Mesenchymal stem cell (in vitro differentiated cells and primary cell): ENCODE results near the gene NR3C2.
"Not testable (repeated sequence)": the region's sequence is repeated elsewhere in the genome, so short reads cannot be mapped to it uniquely, and the experiment has no call there.

Experiments used
- DNase-seq: peaks from one replicate; pipeline ENCODE4 v3.0.0-alpha.2; 2013
- H2AFZ ChIP-seq: one replicate; pipeline ENCODE4 v1.6.1; 2013; ENCODE audit warnings: low read depth, mild to moderate bottlenecking, control low read depth, inconsistent platforms, low read length, moderate library complexity
- H2AK5ac ChIP-seq: 2 replicates; pipeline ENCODE4 v1.6.1; 2013; ENCODE audit warnings: low read length, moderate library complexity, mild to moderate bottlenecking, inconsistent platforms; ENCODE audit not compliant: severe bottlenecking
- H2BK120ac ChIP-seq: one replicate; pipeline ENCODE4 v1.6.1; 2013; ENCODE audit warnings: low read depth, mild to moderate bottlenecking, inconsistent platforms, low read length, moderate library complexity
- H2BK12ac ChIP-seq, 2 experiments: one replicate each; pipeline ENCODE4 v1.6.1; 2013; ENCODE audit warnings: inconsistent platforms in 2 of 2, low read length in 2 of 2, mild to moderate bottlenecking in 2 of 2, moderate library complexity in 2 of 2, control low read depth in 1 of 2
- H2BK15ac ChIP-seq: one replicate; pipeline ENCODE4 v1.6.1; 2013; ENCODE audit warnings: mild to moderate bottlenecking, low read depth, inconsistent platforms; ENCODE audit not compliant: poor library complexity, severe bottlenecking
- H2BK5ac ChIP-seq: 2 replicates; pipeline ENCODE4 v1.6.1; 2013; ENCODE audit warnings: low read depth, mild to moderate bottlenecking, low read length, control low read depth, inconsistent platforms; ENCODE audit not compliant: poor library complexity, severe bottlenecking
- H3K14ac ChIP-seq, 2 experiments: one replicate each; pipeline ENCODE4 v1.6.1; 2013; ENCODE audit warnings: inconsistent platforms in 2 of 2, low read length in 2 of 2, control low read depth in 1 of 2, mild to moderate bottlenecking in 1 of 2, moderate library complexity in 1 of 2
- H3K18ac ChIP-seq, 2 experiments: one replicate each; pipeline ENCODE4 v1.6.1; 2013; ENCODE audit warnings: inconsistent platforms in 2 of 2, low read length in 2 of 2, control low read depth in 1 of 2, low read depth in 1 of 2, mild to moderate bottlenecking in 1 of 2
- H3K23ac ChIP-seq, 2 experiments: one replicate each; pipeline ENCODE4 v1.6.1; 2013; ENCODE audit warnings: inconsistent platforms in 2 of 2, low read length in 2 of 2, mild to moderate bottlenecking in 2 of 2, moderate library complexity in 2 of 2, control low read depth in 1 of 2
- H3K27ac ChIP-seq: 2 replicates; pipeline ENCODE4 v1.5.1; 2013; ENCODE audit warnings: mild to moderate bottlenecking, moderate library complexity, low read length, control low read depth, inconsistent platforms; ENCODE audit not compliant: poor library complexity, severe bottlenecking
- H3K27me3 ChIP-seq, 2 experiments: 2 replicates each; pipeline versions ENCODE4 v1.6.1 to v1.7.0; 2013; ENCODE audit warnings: low read length in 2 of 2, mild to moderate bottlenecking in 2 of 2, moderate library complexity in 2 of 2, control low read depth in 1 of 2, inconsistent platforms in 1 of 2; ENCODE audit not compliant: control insufficient read depth in 1 of 2, insufficient read depth in 1 of 2
- H3K36me3 ChIP-seq, 2 experiments: 2 replicates each; pipeline versions ENCODE4 v1.6.1 to v1.7.0; 2013; ENCODE audit warnings: low read length in 2 of 2, control low read depth in 1 of 2, inconsistent platforms in 1 of 2, low read depth in 1 of 2, mild to moderate bottlenecking in 1 of 2; ENCODE audit not compliant: insufficient read depth in 2 of 2, control insufficient read depth in 1 of 2
- H3K4ac ChIP-seq, 2 experiments: one replicate each; pipeline ENCODE4 v1.6.1; 2013; ENCODE audit warnings: inconsistent platforms in 2 of 2, low read length in 2 of 2, mild to moderate bottlenecking in 2 of 2, moderate library complexity in 2 of 2, control low read depth in 1 of 2, low read depth in 1 of 2
- H3K4me1 ChIP-seq: 2 replicates; pipeline ENCODE4 v1.6.1; 2013; ENCODE audit warnings: low read depth, low read length, control low read depth; ENCODE audit not compliant: control insufficient read depth, insufficient read depth
- H3K4me2 ChIP-seq: 2 replicates; pipeline ENCODE4 v1.6.1; 2013; ENCODE audit warnings: low read length, mild to moderate bottlenecking, inconsistent platforms; ENCODE audit not compliant: poor library complexity, severe bottlenecking
- H3K4me3 ChIP-seq, 2 experiments: 2 replicates each; pipeline versions ENCODE4 v1.5.1 to v1.7.0; 2013; ENCODE audit warnings: low read length in 2 of 2, mild to moderate bottlenecking in 2 of 2, control low read depth in 1 of 2, low read depth in 1 of 2; ENCODE audit not compliant: insufficient read depth in 1 of 2
- H3K79me1 ChIP-seq: replicated peaks from 2 replicates; pipeline ENCODE4 v1.6.1; 2013; ENCODE audit warnings: mild to moderate bottlenecking, control low read depth, low read length, inconsistent platforms; ENCODE audit not compliant: poor library complexity, severe bottlenecking
- H3K9ac ChIP-seq: 2 replicates; pipeline ENCODE4 v1.7.0; 2013; ENCODE audit warnings: mild to moderate bottlenecking, low read length, moderate library complexity
- H3K9me3 ChIP-seq: 2 replicates; pipeline ENCODE4 v1.7.0; 2013; ENCODE audit warnings: mild to moderate bottlenecking, low read length; ENCODE audit not compliant: control insufficient read depth
- H4K8ac ChIP-seq: one replicate; pipeline ENCODE4 v1.6.1; 2013; ENCODE audit warnings: inconsistent platforms, mild to moderate bottlenecking, low read length, moderate library complexity
- H4K91ac ChIP-seq: one replicate; pipeline ENCODE4 v1.6.1; 2013; ENCODE audit warnings: mild to moderate bottlenecking, low read length, inconsistent platforms
- WGBS: methylation state at CpG from one replicate; pipeline ENCODE4 v1.1.7; 2013; ENCODE audit warnings: mixed read lengths; 5-methylcytosine and 5-hydroxymethylcytosine counted together

Gene NR3C2

GRCh38 chr4:148200960-148201359 lies 241.3 kb downstream of the NR3C2 start:
- 72% methylated on average over 3 of the region's 3 CpGs for WGBS
- no peak overlapping the region for H3K14ac ChIP-seq
- DNase-seq: no peak
- H3K27ac ChIP-seq: no peak overlapping the region
- H4K8ac ChIP-seq: no peak overlapping the region
- H3K9ac ChIP-seq: no peak overlapping the region
- no peaks in the 10 kb centered on the region for H3K27me3 ChIP-seq
- no peak overlapping the region for H3K4me2 ChIP-seq
- H4K91ac ChIP-seq: no peak overlapping the region
- no peak overlapping the region for H3K18ac ChIP-seq
- H3K79me1 ChIP-seq: no peaks in the 10 kb centered on the region
- no peaks in the 10 kb centered on the region for H3K36me3 ChIP-seq
- H2AFZ ChIP-seq: no peak overlapping the region
- no peak overlapping the region for H3K4me3 ChIP-seq
- no peak overlapping the region for H2BK5ac ChIP-seq
- H2BK120ac ChIP-seq: no peak overlapping the region
- H2BK15ac ChIP-seq: no peak overlapping the region
- H2AK5ac ChIP-seq: no peak overlapping the region
- H3K4me1 ChIP-seq: no peaks in the 10 kb centered on the region
- no peak overlapping the region for H3K23ac ChIP-seq
- H3K4ac ChIP-seq: no peak overlapping the region
- no peak overlapping the region for H2BK12ac ChIP-seq
- H3K9me3 ChIP-seq: no peaks in the 10 kb centered on the region

- Histone ChIP-seq H3K18ac (no peak overlapping the region), H2BK120ac (no peak overlapping the region), H4K8ac (no peak overlapping the region), H3K4me3 (no peak overlapping the region), H3K9ac (no peak overlapping the region), H3K14ac (no peak overlapping the region), H3K23ac (no peak overlapping the region), H3K79me1 (no peaks in the 10 kb centered on the region), H2AK5ac (no peak overlapping the region), H3K9me3 (no peaks in the 10 kb centered on the region), H2BK15ac (no peak overlapping the region), H3K4me2 (no peak overlapping the region), H3K36me3 (peaks cover 0 to 7% of the 10 kb centered on the region in 2 experiments), H3K27me3 (no peaks in the 10 kb centered on the region), H2BK5ac (no peak overlapping the region), H4K91ac (no peak overlapping the region), H3K4me1 (peaks cover 2% of the 10 kb centered on the region), H3K27ac (no peak overlapping the region), H3K4ac (no peak overlapping the region), H2AFZ (no peak overlapping the region), H2BK12ac (no peak overlapping the region)
- DNase-seq: no peak
- WGBS: 78% methylated on average over 1 of the region's 1 CpG
These were observed 246.1 kb downstream of the NR3C2 start for GRCh38 chr4:148196164-148196563.

GRCh38 chr4:148192526-148192925 lies 249.7 kb downstream of the NR3C2 start:
- no peak overlapping the region for H2BK15ac ChIP-seq
- no peak overlapping the region for H3K4me3 ChIP-seq
- H3K18ac ChIP-seq: no peak overlapping the region
- H4K8ac ChIP-seq: no peak overlapping the region
- no peak overlapping the region for H2BK120ac ChIP-seq
- H2AK5ac ChIP-seq: no peak overlapping the region
- no peaks in the 10 kb centered on the region for H3K79me1 ChIP-seq
- H3K4me2 ChIP-seq: no peak overlapping the region
- H2BK12ac ChIP-seq: no peak overlapping the region
- no peak overlapping the region for H3K23ac ChIP-seq
- H3K9me3 ChIP-seq: no peaks in the 10 kb centered on the region
- no peak overlapping the region for H2AFZ ChIP-seq
- H3K9ac ChIP-seq: no peak overlapping the region
- WGBS: 76% methylated on average over 3 of the region's 3 CpGs
- H3K4ac ChIP-seq: no peak overlapping the region
- H3K14ac ChIP-seq: no peak overlapping the region
- H3K4me1 ChIP-seq: peaks cover 2% of the 10 kb centered on the region
- no peak overlapping the region for H2BK5ac ChIP-seq
- DNase-seq: no peak
- H4K91ac ChIP-seq: no peak overlapping the region
- H3K27me3 ChIP-seq: no peaks in the 10 kb centered on the region
- H3K36me3 ChIP-seq: peaks cover 0 to 7% of the 10 kb centered on the region in 2 experiments
- no peak overlapping the region for H3K27ac ChIP-seq

GRCh38 chr4:148187454-148188222 lies 254.6 kb downstream of the NR3C2 start:
- 73% methylated on average over 3 of the region's 5 CpGs for WGBS
- not testable (repeated sequence) for H3K4me2 ChIP-seq, H3K18ac ChIP-seq, H4K91ac ChIP-seq, H3K27me3 ChIP-seq, H3K4me3 ChIP-seq, H3K9me3 ChIP-seq, H3K14ac ChIP-seq, H2AK5ac ChIP-seq, H3K4ac ChIP-seq, H2BK120ac ChIP-seq, H3K79me1 ChIP-seq, H2BK15ac ChIP-seq, H3K27ac ChIP-seq, H2BK12ac ChIP-seq, H3K4me1 ChIP-seq, H2AFZ ChIP-seq, H3K9ac ChIP-seq, DNase-seq, H3K23ac ChIP-seq, H2BK5ac ChIP-seq, H3K36me3 ChIP-seq, H4K8ac ChIP-seq
